ENCODE results near the gene DSCAML1.

Gene DSCAML1

GRCh38 chr11:117437041-117437790 is 359.8 kb downstream of the DSCAML1 start:
- DNase-seq = no peak

GRCh38 chr11:117435326-117435725 is 361.7 kb downstream of the DSCAML1 start:
- DNase-seq = no peak

- no peak for DNase-seq
Measured at GRCh38 chr11:117434481-117434880, 362.5 kb downstream of the DSCAML1 start.

GRCh38 chr11:117433717-117434116 is 363.3 kb downstream of the DSCAML1 start:
- DNase-seq = no peak

GRCh38 chr11:117431436-117431835 is 365.6 kb downstream of the DSCAML1 start:
- no peak for DNase-seq

GRCh38 chr11:117430293-117430955 is 366.6 kb downstream of the DSCAML1 start:
- DNase-seq = no peak

- DNase-seq = no peak
Measured at GRCh38 chr11:117428856-117429229, 368.2 kb downstream of the DSCAML1 start.

- no peak for DNase-seq
Measured at GRCh38 chr11:117428186-117428855, 368.7 kb downstream of the DSCAML1 start.

- no peak for DNase-seq
Measured at GRCh38 chr11:117427356-117427874, 369.6 kb downstream of the DSCAML1 start.

GRCh38 chr11:117426941-117427340 is 370.1 kb downstream of the DSCAML1 start:
- no peak for DNase-seq

- DNase-seq = peak; percentile 63
Measured at GRCh38 chr11:117426297-117426685, 370.7 kb downstream of the DSCAML1 start.

GRCh38 chr11:117425679-117426296 is 371.2 kb downstream of the DSCAML1 start:
- no peak for DNase-seq

- no peak for DNase-seq
Measured at GRCh38 chr11:117424781-117425180, 372.2 kb downstream of the DSCAML1 start.

GRCh38 chr11:117423046-117423575 is 373.9 kb downstream of the DSCAML1 start:
- no peak for DNase-seq

GRCh38 chr11:117421476-117421875 is 375.5 kb downstream of the DSCAML1 start:
- DNase-seq = no peak

GRCh38 chr11:117421041-117421440 is 376.0 kb downstream of the DSCAML1 start:
- DNase-seq = no peak

- no peak for DNase-seq
Measured at GRCh38 chr11:117420598-117420997, 376.4 kb downstream of the DSCAML1 start.

GRCh38 chr11:117420143-117420485 is 376.9 kb downstream of the DSCAML1 start:
- no peak for DNase-seq

- DNase-seq = no peak
Measured at GRCh38 chr11:117419482-117420142, 377.4 kb downstream of the DSCAML1 start.

GRCh38 chr11:117418737-117419481 is 378.1 kb downstream of the DSCAML1 start:
- DNase-seq = no peak

GRCh38 chr11:117417856-117418255 is 379.2 kb downstream of the DSCAML1 start:
- DNase-seq = no peak

GRCh38 chr11:117417342-117417741 is 379.7 kb downstream of the DSCAML1 start:
- no peak for DNase-seq

Data from activated CD4-positive, alpha-beta T cell treated with anti-CD3 and anti-CD28 coated beads, Interleukin-2, amount 50 U/mL, for 1 hour (primary cell).